ENCODE results near the gene APOL6. TPM values are rescaled to one million over a fixed set of nuclear protein-coding genes. Genes with fewer than 3 reads are reported as not detected.

The APOL6 gene
- total and polyA plus RNA-seq, 2 donors (not counting 3 experiments of a cell fraction or from before 2014, with no cell fraction given) = 0.33 to 3.0 TPM

- intact Hi-C loops (cut with micrococcal nuclease) (no loop called here), dilution Hi-C loops (cut with MboI; ENCODE audit: extremely low pct_ligation_motif_present, low sequenced_read_pairs) (no loop called here)
- H3K9me3 ChIP-seq (replicated peaks; ENCODE audit: control insufficient read depth, insufficient read depth, low read length) = no peaks in the 10 kb centered on the region
- FAIRE-seq (no peak), DNase-seq (ENCODE audit: low read depth, low spot score) (no peak)
- no peak overlapping the region for H3K4me3 ChIP-seq (replicated peaks in 1 of 3; ENCODE audit: insufficient read depth in 1 of 3, low read depth in 1 of 3, low read length in 3 of 3)
- H3K27ac ChIP-seq (ENCODE audit: insufficient read depth, low read depth, low read length) = no peak overlapping the region
- no TSS peak for BruUV-seq (replicated peaks)
- TF ChIP-seq POLR2A (IDR thresholded peaks at IDR 0.05; ENCODE audit: low read depth, low read length) (no peak), FOS (IDR thresholded peaks at IDR 0.05; ENCODE audit: borderline replicate concordance, insufficient read depth, low read length) (no peak), EZH2 (IDR thresholded peaks at IDR 0.05; ENCODE audit: borderline replicate concordance, low read depth, low read length, severe bottlenecking) (no peak), CTCF (IDR thresholded peaks at IDR 0.05; ENCODE audit: extremely low read depth in 1 of 2, insufficient read depth in 1 of 2, low read depth in 1 of 2, low read length in 2 of 2) (no peak), JUN (IDR thresholded peaks at IDR 0.05; ENCODE audit: borderline replicate concordance, insufficient read depth, insufficient read length, low read depth) (no peak), MYC (IDR thresholded peaks at IDR 0.05; ENCODE audit: low read depth, low read length) (no peak), GATA2 (IDR thresholded peaks at IDR 0.05; ENCODE audit: insufficient read depth, insufficient read length, low read depth, low read length) (no peak), POLR2AphosphoS5 (IDR thresholded peaks at IDR 0.05; ENCODE audit: insufficient read depth, low read depth, low read length) (no peak), MAX (IDR thresholded peaks at IDR 0.05; ENCODE audit: insufficient read depth, insufficient read length) (no peak)
- H3K9ac ChIP-seq (replicated peaks; ENCODE audit: extremely low read depth, insufficient read depth, low read length) = no peak overlapping the region
- no peak overlapping the region for H3K4me2 ChIP-seq (ENCODE audit: insufficient read depth, low read length)
- H4K20me1 ChIP-seq (replicated peaks; ENCODE audit: control insufficient read depth, extremely low read depth, insufficient read depth, low read length) = no peaks in the 10 kb centered on the region
- POLR2A ChIA-PET = no interaction called here
- no peak overlapping the region for H2AFZ ChIP-seq (ENCODE audit: low read depth, low read length)
- CTCF ChIA-PET = no interaction called here
- peaks cover 5% of the 10 kb centered on the region for H3K4me1 ChIP-seq (ENCODE audit: control insufficient read depth, extremely low read depth, insufficient read depth, low read length)
- H3K9me1 ChIP-seq (replicated peaks; ENCODE audit: control insufficient read depth, extremely low read depth, insufficient read depth, low read length) = no peaks in the 10 kb centered on the region
- no peaks in the 10 kb centered on the region for H3K36me3 ChIP-seq (ENCODE audit: control insufficient read depth in 2 of 2, extremely low read depth in 1 of 2, insufficient read depth in 2 of 2, low read length in 2 of 2)
- H3K27me3 ChIP-seq (ENCODE audit: control insufficient read depth in 2 of 2, insufficient read depth in 2 of 2, low read length in 2 of 2) = peaks cover 2 to 3% of the 10 kb centered on the region in 2 experiments
- no peaks in the 10 kb centered on the region for H3K79me2 ChIP-seq (ENCODE audit: control insufficient read depth, insufficient read depth, low read length)
These were observed 14.7 kb upstream of the APOL6 start for GRCh38 chr22:35633520-35633919.
